ENCODE measurements around the gene AHNAK.

DNA sequence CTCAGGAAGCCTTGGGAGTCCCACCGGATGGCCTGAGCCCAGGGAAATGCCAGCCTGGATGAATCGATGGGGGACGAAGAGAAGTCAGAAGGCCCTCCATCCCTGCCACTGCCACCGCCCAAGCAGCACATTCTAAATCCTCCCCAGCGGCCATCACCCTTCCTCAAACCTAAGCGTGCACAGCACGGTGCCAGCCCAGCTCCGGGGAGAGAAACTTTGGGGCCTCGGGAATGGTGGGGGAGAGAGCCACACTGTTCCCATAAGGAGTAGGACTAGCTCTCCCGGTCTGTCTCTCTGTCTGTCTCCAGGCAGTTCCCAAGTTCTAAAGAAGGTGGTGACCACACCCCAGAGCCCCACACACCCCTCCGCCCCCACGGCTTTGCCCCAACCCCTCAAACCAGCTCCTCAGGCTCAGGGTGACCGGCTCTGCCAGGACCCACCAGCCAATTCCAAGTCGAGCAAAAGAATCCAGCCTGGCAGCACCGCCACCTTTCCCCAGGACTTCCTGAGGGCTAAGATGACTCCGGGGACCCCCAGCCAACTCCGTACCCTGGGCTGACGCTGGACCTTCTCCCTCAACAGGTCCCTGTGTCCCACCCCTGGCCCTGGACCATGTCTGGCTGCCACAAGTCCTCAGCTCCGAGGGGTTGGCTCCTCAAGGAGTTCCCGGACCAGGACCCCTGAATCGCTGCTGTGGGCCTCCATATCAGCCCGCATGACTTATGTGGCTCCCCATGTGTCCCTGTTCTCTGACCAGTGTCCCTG is 2.7 kb downstream of the AHNAK start:
- TF ChIP-seq CTCF (conservative IDR thresholded peaks at IDR 0.05; ENCODE audit: low read length) (no peak), EZH2phosphoT487 (IDR thresholded peaks at IDR 0.05; ENCODE audit: borderline replicate concordance, low read depth, low read length) (no peak)

All from OCI-LY7 (cell line).